Naive thymus-derived CD4-positive, alpha-beta T cell (primary cell): ENCODE data around the gene BTN1A1. TPM values are rescaled to one million over a fixed set of nuclear protein-coding genes. Genes with fewer than 3 reads are reported as not detected.
A peak's percentile ranks its signal among the peaks of the same experiment; 100 is the strongest.
"Not testable (repeated sequence)": the region's sequence is repeated elsewhere in the genome, so short reads cannot be mapped to it uniquely, and the experiment has no call there.

Source experiments
- ATAC-seq: fragments of 150-1000 bp; cut with Tn5 transposase; 2 replicates; pipeline ENCODE4 v1.10.0; 2021; ENCODE audit warnings: mild to moderate bottlenecking, moderate library complexity
- CTCF ChIA-PET: fragments of 350-600 bp; sonication (Branson Sonifier 250); formaldehyde crosslinking; loops from one replicate; lab custom pipeline; 2021; ENCODE audit warnings: antibody characterized with exemption; lab: Charles Lee
- POLR2A ChIA-PET: fragments of 350-600 bp; sonication (Branson Sonifier 250); formaldehyde crosslinking; loops from one replicate; lab custom pipeline; 2021; ENCODE audit warnings: antibody characterized with exemption, inconsistent platforms; lab: Charles Lee
- DNase-seq, 9 donors: peaks; one replicate each; pipeline versions ENCODE4 v3.0.0 to v3.0.0-alpha.2; 2020 to 2022; ENCODE audit warnings: mixed read lengths in 1 of 9
- H3K27ac ChIP-seq: one replicate; pipeline ENCODE4 v1.7.0; 2013; ENCODE audit warnings: mild to moderate bottlenecking, low read depth, low read length, moderate library complexity
- H3K27me3 ChIP-seq, 2 donors: one replicate each; pipeline ENCODE4 v1.7.0; 2013; ENCODE audit warnings: low read length in 2 of 2, mild to moderate bottlenecking in 2 of 2, moderate library complexity in 2 of 2; ENCODE audit not compliant: control insufficient read depth in 2 of 2, insufficient read depth in 2 of 2
- H3K36me3 ChIP-seq, 3 experiments: 1 replicate in 2 of 3; 2 replicates in 1 of 3; pipeline ENCODE4 v1.7.0; 2013; ENCODE audit warnings: low read length in 3 of 3, mild to moderate bottlenecking in 3 of 3, moderate library complexity in 1 of 3; ENCODE audit not compliant: insufficient read depth in 3 of 3, control insufficient read depth in 2 of 3
- H3K4me1 ChIP-seq, 2 donors: one replicate each; pipeline ENCODE4 v1.7.0; 2013; ENCODE audit warnings: low read length in 2 of 2, mild to moderate bottlenecking in 2 of 2, moderate library complexity in 1 of 2; ENCODE audit not compliant: control insufficient read depth in 2 of 2, insufficient read depth in 2 of 2
- H3K4me3 ChIP-seq: 2 replicates; pipeline ENCODE4 v1.7.0; 2013; ENCODE audit warnings: mild to moderate bottlenecking, low read length
- H3K9me3 ChIP-seq, 3 experiments: 1 replicate in 2 of 3; 2 replicates in 1 of 3; pipeline ENCODE4 v1.7.0; 2013; ENCODE audit warnings: low read length in 3 of 3; ENCODE audit not compliant: control insufficient read depth in 2 of 3
- H3K27ac Mint-ChIP-seq, 9 donors: one replicate each; pipeline ENCODE4 v1.8.0; 2020 to 2022; ENCODE audit warnings: mixed read lengths in 9 of 9, mild to moderate bottlenecking in 8 of 9, moderate library complexity in 5 of 9, inconsistent platforms in 2 of 9
- H3K27me3 Mint-ChIP-seq, 5 donors: one replicate each; pipeline ENCODE4 v1.8.0; 2021 to 2022; ENCODE audit warnings: mixed read lengths in 5 of 5, mild to moderate bottlenecking in 1 of 5
- H3K36me3 Mint-ChIP-seq, 5 donors: one replicate each; pipeline ENCODE4 v1.8.0; 2020 to 2022; ENCODE audit warnings: mixed read lengths in 5 of 5, mild to moderate bottlenecking in 3 of 5, inconsistent platforms in 1 of 5
- H3K4me1 Mint-ChIP-seq, 7 donors: one replicate each; pipeline ENCODE4 v1.8.0; 2020 to 2022; ENCODE audit warnings: mixed read lengths in 7 of 7, mild to moderate bottlenecking in 3 of 7, inconsistent platforms in 1 of 7
- H3K4me3 Mint-ChIP-seq, 10 donors: one replicate each; pipeline ENCODE4 v1.8.0; 2020 to 2022; ENCODE audit warnings: mild to moderate bottlenecking in 10 of 10, mixed read lengths in 10 of 10, moderate library complexity in 6 of 10, inconsistent platforms in 2 of 10
- H3K9me3 Mint-ChIP-seq, 11 donors: one replicate each; pipeline ENCODE4 v1.8.0; 2020 to 2022; ENCODE audit warnings: mixed read lengths in 11 of 11, mild to moderate bottlenecking in 4 of 11, inconsistent platforms in 1 of 11, moderate library complexity in 1 of 11
- intact Hi-C, 2 donors: fragments of 100-400 bp; cut with micrococcal nuclease; formaldehyde crosslinking; loops; one replicate each; pipeline ENCODE4 v1.15.1; 2023
- polyA plus RNA-seq, 2 donors: library from polyadenylated mRNA; unstranded; fragments of 300-500 nt; fragmentation: Illumina TruSeq; gene quantifications; one replicate each; pipeline ENCODE4 v1.2.3, GENCODE V29; 2021
- total RNA-seq, 6 experiments: library from RNA in 5 of 6; stranded (reverse) in 5 of 6; gene quantifications; 1 replicate in 5 of 6; 2 replicates in 1 of 6; pipeline ENCODE4 v1.2.3 and lab custom pipeline; 2021 to 2026

The BTN1A1 gene
- total and polyA plus RNA-seq, 7 experiments from 2014 or later: not detected

GRCh38 chr6:26547363-26547762 lies 47.3 kb downstream of the BTN1A1 start:
- H3K9me3 Mint-ChIP-seq, H3K27me3 ChIP-seq, H3K27me3 Mint-ChIP-seq, H3K9me3 ChIP-seq, H3K27ac ChIP-seq, intact Hi-C loops, H3K4me1 ChIP-seq, DNase-seq, H3K4me3 Mint-ChIP-seq, H3K4me3 ChIP-seq, ATAC-seq: not testable (repeated sequence)
- peaks cover 11 to 33% (median 27%) of the 10 kb centered on the region in 7 donors for H3K4me1 Mint-ChIP-seq
- H3K36me3 ChIP-seq: peaks cover 5 to 17% (median 6%) of the 10 kb centered on the region in 3 experiments
- ChIA-PET POLR2A (interaction anchor here (0.6 to 4.0 kb wide), 6 partner anchors 9 to 585 kb away, joined by 3 to 13 read pairs (median 3); partner anchors contain the start of gene HMGN4), CTCF (interaction anchor here (0.6 kb wide), 1 partner anchor 410 kb away, joined by 3 read pairs; no protein-coding TSS in a partner anchor)
- H3K27ac Mint-ChIP-seq: peak overlapping the region in 2 of 9 donors; percentile 19 to 35
- peaks cover 0 to 23% (median 9%) of the 10 kb centered on the region in 5 donors for H3K36me3 Mint-ChIP-seq

GRCh38 chr6:26550250-26550993 lies 50.3 kb downstream of the BTN1A1 start:
- H3K36me3 ChIP-seq: peaks cover 0 to 5% (median 0%) of the 10 kb centered on the region in 3 experiments
- H3K9me3 Mint-ChIP-seq: peaks cover 0 to 4% (median 0%) of the 10 kb centered on the region in 11 donors
- H3K27me3 Mint-ChIP-seq: peaks cover 0 to 2% (median 0%) of the 10 kb centered on the region in 5 donors
- peaks cover 7 to 18% of the 10 kb centered on the region in 2 donors for H3K4me1 ChIP-seq
- H3K4me3 Mint-ChIP-seq: peak overlapping the region in 9 of 10 donors; percentile 88 to 95 (median 91)
- H3K27me3 ChIP-seq: no peaks in the 10 kb centered on the region
- H3K4me3 ChIP-seq: peak overlapping the region; percentile 76
- peak overlapping the region in 7 of 9 donors; percentile 60 to 86 (median 75) for H3K27ac Mint-ChIP-seq
- POLR2A ChIA-PET: interaction anchor here (0.7 to 5.5 kb wide), 5 partner anchors 15 to 187 kb away, joined by 3 to 101 read pairs (median 3); partner anchors contain the start of genes BTN1A1 and HMGN4
- H3K9me3 ChIP-seq: no peaks in the 10 kb centered on the region
- intact Hi-C loops: no loop called here
- peak overlapping the region; percentile 56 for H3K27ac ChIP-seq
- CTCF ChIA-PET: interaction anchor here (0.7 to 1.9 kb wide), 3 partner anchors 10 to 209 kb away, joined by 3 to 8 read pairs (median 4); no protein-coding TSS in a partner anchor
- DNase-seq (peak in 4 of 9 donors; percentile 28 to 67 (median 36)), ATAC-seq (peak; percentile 33)
- peaks cover 8 to 21% (median 15%) of the 10 kb centered on the region in 7 donors for H3K4me1 Mint-ChIP-seq
- H3K36me3 Mint-ChIP-seq: peaks cover 0 to 11% (median 2%) of the 10 kb centered on the region in 5 donors

GRCh38 chr6:26552205-26552604 lies 52.1 kb downstream of the BTN1A1 start:
- DNase-seq: no peak
- CTCF ChIA-PET: interaction anchor here (1.5 to 1.9 kb wide), 2 partner anchors 15 to 16 kb away, joined by 4 to 8 read pairs; no protein-coding TSS in a partner anchor

GRCh38 chr6:26552640-26553188 lies 52.6 kb downstream of the BTN1A1 start:
- no peak overlapping the region for H3K4me3 Mint-ChIP-seq
- POLR2A ChIA-PET: interaction anchor here (0.7 to 6.4 kb wide), 16 partner anchors 11 to 1285 kb away, joined by 3 to 101 read pairs (median 3); partner anchors contain the start of gene HMGN4
- ATAC-seq: no peak

More at GRCh38 chr6:26552205-26552604, 52.1 kb downstream of the BTN1A1 start:
- peaks cover 0 to 4% (median 0%) of the 10 kb centered on the region in 11 donors for H3K9me3 Mint-ChIP-seq
- H3K4me3 Mint-ChIP-seq: no peak overlapping the region
- H3K36me3 ChIP-seq: no peaks in the 10 kb centered on the region
- H3K27ac ChIP-seq: no peak overlapping the region
- intact Hi-C loops: no loop called here
- peaks cover 12 to 33% (median 24%) of the 10 kb centered on the region in 7 donors for H3K4me1 Mint-ChIP-seq
- no peaks in the 10 kb centered on the region for H3K27me3 ChIP-seq
- no peak for ATAC-seq
- H3K4me3 ChIP-seq: peak overlapping the region; percentile 75
- POLR2A ChIA-PET: interaction anchor here (0.7 to 6.4 kb wide), 7 partner anchors 11 to 211 kb away, joined by 3 to 101 read pairs (median 5); partner anchors contain the start of gene HMGN4
- no peaks in the 10 kb centered on the region for H3K9me3 ChIP-seq
- peaks cover 7 to 18% of the 10 kb centered on the region in 2 donors for H3K4me1 ChIP-seq
- peaks cover 0 to 2% (median 0%) of the 10 kb centered on the region in 5 donors for H3K27me3 Mint-ChIP-seq
- H3K27ac Mint-ChIP-seq: no peak overlapping the region
- H3K36me3 Mint-ChIP-seq: no peaks in the 10 kb centered on the region

GRCh38 chr6:26553264-26553634 lies 53.1 kb downstream of the BTN1A1 start:
- Histone ChIP-seq H3K27me3 (no peaks in the 10 kb centered on the region), H3K36me3 (no peaks in the 10 kb centered on the region), H3K27ac (peak overlapping the region; percentile 65), H3K9me3 (no peaks in the 10 kb centered on the region), H3K4me1 (peaks cover 7 to 18% of the 10 kb centered on the region in 2 donors), H3K4me3 (peak overlapping the region; percentile 75)
- H3K27ac Mint-ChIP-seq: no peak overlapping the region
- peaks cover 0 to 2% (median 0%) of the 10 kb centered on the region in 5 donors for H3K27me3 Mint-ChIP-seq
- POLR2A ChIA-PET: interaction anchor here (0.6 to 6.4 kb wide), 19 partner anchors 12 to 1284 kb away, joined by 3 to 101 read pairs (median 4); partner anchors contain the start of gene HMGN4
- H3K9me3 Mint-ChIP-seq: peaks cover 0 to 4% (median 0%) of the 10 kb centered on the region in 11 donors
- peak; percentile 52 to 86 (median 79) for DNase-seq
- no peaks in the 10 kb centered on the region for H3K36me3 Mint-ChIP-seq
- no peak overlapping the region for H3K4me3 Mint-ChIP-seq
- CTCF ChIA-PET: interaction anchor here (0.8 to 1.6 kb wide), 5 partner anchors 9 to 249 kb away, joined by 3 to 5 read pairs (median 3); no protein-coding TSS in a partner anchor
- ATAC-seq: peak; percentile 75
- intact Hi-C loops: loop anchor here (1.0 kb wide), 8 partner anchors 9 to 231 kb away; partner anchors contain the start of genes ABT1 (in 1 of the 2) and HMGN4 (in 1 of the 2)
- H3K4me1 Mint-ChIP-seq: peaks cover 12 to 35% (median 24%) of the 10 kb centered on the region in 7 donors

More at GRCh38 chr6:26552640-26553188, 52.6 kb downstream of the BTN1A1 start:
- no peaks in the 10 kb centered on the region for H3K27me3 ChIP-seq
- H3K4me3 ChIP-seq: peak overlapping the region; percentile 75
- no peak for DNase-seq
- intact Hi-C loops: loop anchor here (1.0 kb wide), 8 partner anchors 8 to 230 kb away; partner anchors contain the start of genes ABT1 (in 1 of the 2) and HMGN4 (in 1 of the 2)
- H3K27me3 Mint-ChIP-seq: peaks cover 0 to 2% (median 0%) of the 10 kb centered on the region in 5 donors
- H3K27ac ChIP-seq: peak overlapping the region; percentile 65
- H3K27ac Mint-ChIP-seq: no peak overlapping the region
- H3K4me1 Mint-ChIP-seq: peaks cover 12 to 35% (median 24%) of the 10 kb centered on the region in 7 donors
- no peaks in the 10 kb centered on the region for H3K36me3 ChIP-seq
- no peaks in the 10 kb centered on the region for H3K9me3 ChIP-seq
- peaks cover 0 to 4% (median 0%) of the 10 kb centered on the region in 11 donors for H3K9me3 Mint-ChIP-seq
- CTCF ChIA-PET: interaction anchor here (0.8 to 1.9 kb wide), 4 partner anchors 8 to 16 kb away, joined by 3 to 8 read pairs (median 4); no protein-coding TSS in a partner anchor
- H3K4me1 ChIP-seq: peaks cover 7 to 18% of the 10 kb centered on the region in 2 donors
- no peaks in the 10 kb centered on the region for H3K36me3 Mint-ChIP-seq
